Measurements from ENCODE around the gene PROSER3.

DNA sequence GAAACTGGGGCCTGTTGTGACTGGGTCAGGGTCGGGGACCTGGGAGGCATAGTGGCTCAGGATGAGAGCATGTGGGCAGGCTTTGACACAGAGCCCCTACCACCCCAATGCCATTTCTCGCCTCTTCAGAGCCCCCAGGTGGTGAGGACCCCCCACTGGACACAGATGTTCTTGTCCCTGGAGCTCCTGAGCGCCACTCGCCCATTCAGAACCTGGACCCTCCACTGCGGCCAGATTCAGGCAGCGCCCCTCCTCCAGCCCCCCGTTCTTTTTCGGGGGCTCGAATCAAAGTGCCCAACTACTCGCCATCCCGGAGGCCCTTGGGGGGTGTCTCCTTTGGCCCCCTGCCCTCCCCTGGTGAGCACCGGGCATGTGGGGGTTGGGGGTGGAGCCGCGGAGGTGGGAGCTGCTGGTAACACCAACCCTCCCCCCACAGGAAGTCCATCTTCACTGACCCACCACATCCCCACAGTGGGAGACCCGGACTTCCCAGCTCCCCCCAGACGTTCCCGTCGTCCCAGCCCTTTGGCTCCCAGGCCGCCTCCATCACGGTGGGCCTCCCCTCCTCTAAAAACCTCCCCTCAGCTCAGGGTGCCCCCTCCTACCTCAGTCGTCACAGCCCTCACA, 26.1 kb upstream of the PROSER3 start:
- TF ChIP-seq POLR2AphosphoS5 (IDR thresholded peaks at IDR 0.05; ENCODE audit: low read depth) (no peak), ZNF331 (CRISPR knock-in tag; IDR thresholded peaks at IDR 0.05; ENCODE audit: low read depth) (no peak)
- TF ChIP-seq, protein P1, sequence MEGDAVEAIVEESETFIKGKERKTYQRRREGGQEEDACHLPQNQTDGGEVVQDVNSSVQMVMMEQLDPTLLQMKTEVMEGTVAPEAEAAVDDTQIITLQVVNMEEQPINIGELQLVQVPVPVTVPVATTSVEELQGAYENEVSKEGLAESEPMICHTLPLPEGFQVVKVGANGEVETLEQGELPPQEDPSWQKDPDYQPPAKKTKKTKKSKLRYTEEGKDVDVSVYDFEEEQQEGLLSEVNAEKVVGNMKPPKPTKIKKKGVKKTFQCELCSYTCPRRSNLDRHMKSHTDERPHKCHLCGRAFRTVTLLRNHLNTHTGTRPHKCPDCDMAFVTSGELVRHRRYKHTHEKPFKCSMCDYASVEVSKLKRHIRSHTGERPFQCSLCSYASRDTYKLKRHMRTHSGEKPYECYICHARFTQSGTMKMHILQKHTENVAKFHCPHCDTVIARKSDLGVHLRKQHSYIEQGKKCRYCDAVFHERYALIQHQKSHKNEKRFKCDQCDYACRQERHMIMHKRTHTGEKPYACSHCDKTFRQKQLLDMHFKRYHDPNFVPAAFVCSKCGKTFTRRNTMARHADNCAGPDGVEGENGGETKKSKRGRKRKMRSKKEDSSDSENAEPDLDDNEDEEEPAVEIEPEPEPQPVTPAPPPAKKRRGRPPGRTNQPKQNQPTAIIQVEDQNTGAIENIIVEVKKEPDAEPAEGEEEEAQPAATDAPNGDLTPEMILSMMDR (conservative IDR thresholded peaks at IDR 0.05; ENCODE audit: low read depth in 2 of 2), result no peak
- TF ChIP-seq, protein P2, sequence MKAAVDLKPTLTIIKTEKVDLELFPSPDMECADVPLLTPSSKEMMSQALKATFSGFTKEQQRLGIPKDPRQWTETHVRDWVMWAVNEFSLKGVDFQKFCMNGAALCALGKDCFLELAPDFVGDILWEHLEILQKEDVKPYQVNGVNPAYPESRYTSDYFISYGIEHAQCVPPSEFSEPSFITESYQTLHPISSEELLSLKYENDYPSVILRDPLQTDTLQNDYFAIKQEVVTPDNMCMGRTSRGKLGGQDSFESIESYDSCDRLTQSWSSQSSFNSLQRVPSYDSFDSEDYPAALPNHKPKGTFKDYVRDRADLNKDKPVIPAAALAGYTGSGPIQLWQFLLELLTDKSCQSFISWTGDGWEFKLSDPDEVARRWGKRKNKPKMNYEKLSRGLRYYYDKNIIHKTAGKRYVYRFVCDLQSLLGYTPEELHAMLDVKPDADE (IDR thresholded peaks at IDR 0.05), result no peak

Data from GM23338 (cell line).